DND-41 (cell line): Measurements from ENCODE around the gene KCNH1.

Experiments used
- EZH2 ChIP-seq: IDR thresholded peaks from 3 replicates; pipeline ENCODE4 v1.6.1; 2012; ENCODE audit warnings: borderline replicate concordance, low read depth, mild to moderate bottlenecking, moderate library complexity, low read length, inconsistent platforms; ENCODE audit not compliant: severe bottlenecking
- TF ChIP-seq, protein P1 (sequence below): IDR thresholded peaks from 2 replicates; pipeline ENCODE4 v1.5.1; 2012; ENCODE audit warnings: borderline replicate concordance, low read length, moderate library complexity, mild to moderate bottlenecking; ENCODE audit not compliant: poor library complexity, severe bottlenecking; ENCODE audit errors: extremely low read depth

GRCh38 chr1:210830034-210831028 is 303.6 kb downstream of the KCNH1 start:
- TF ChIP-seq, protein P1, sequence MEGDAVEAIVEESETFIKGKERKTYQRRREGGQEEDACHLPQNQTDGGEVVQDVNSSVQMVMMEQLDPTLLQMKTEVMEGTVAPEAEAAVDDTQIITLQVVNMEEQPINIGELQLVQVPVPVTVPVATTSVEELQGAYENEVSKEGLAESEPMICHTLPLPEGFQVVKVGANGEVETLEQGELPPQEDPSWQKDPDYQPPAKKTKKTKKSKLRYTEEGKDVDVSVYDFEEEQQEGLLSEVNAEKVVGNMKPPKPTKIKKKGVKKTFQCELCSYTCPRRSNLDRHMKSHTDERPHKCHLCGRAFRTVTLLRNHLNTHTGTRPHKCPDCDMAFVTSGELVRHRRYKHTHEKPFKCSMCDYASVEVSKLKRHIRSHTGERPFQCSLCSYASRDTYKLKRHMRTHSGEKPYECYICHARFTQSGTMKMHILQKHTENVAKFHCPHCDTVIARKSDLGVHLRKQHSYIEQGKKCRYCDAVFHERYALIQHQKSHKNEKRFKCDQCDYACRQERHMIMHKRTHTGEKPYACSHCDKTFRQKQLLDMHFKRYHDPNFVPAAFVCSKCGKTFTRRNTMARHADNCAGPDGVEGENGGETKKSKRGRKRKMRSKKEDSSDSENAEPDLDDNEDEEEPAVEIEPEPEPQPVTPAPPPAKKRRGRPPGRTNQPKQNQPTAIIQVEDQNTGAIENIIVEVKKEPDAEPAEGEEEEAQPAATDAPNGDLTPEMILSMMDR, result no peak
- TF ChIP-seq EZH2, result no peak
